ENCODE data around the gene SPAST. TPM values are rescaled to one million over a fixed set of nuclear protein-coding genes. Genes with fewer than 3 reads are reported as not detected.

The SPAST gene
- total RNA-seq, 1 donor from 2014 or later, result 35.3 TPM

DNA sequence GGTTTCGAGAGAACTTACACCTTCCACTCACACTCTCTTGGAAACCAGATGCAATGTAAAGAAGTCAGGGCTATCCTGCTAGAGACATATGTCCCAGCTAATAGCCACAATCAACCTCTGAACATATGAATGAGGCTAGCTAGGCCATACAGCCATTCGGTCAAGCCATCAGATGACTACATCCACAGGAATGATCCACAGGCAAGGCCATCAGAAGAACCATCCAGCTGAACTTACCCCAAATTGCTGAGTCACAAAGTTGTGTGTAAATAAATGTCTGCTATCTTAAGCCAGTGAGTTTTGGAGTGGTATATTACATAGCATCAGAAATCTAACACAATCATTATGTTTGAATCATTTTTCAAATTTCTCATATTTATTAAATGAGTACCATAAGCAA lies 5.2 kb upstream of the SPAST start:
- Mint-ChIP-seq H3K36me3 (no peaks in the 10 kb centered on the region), H3K4me1 (peaks cover 7% of the 10 kb centered on the region), H3K27ac (no peak overlapping the region), H3K4me3 (no peak overlapping the region), H3K9me3 (no peaks in the 10 kb centered on the region), H3K27me3 (ENCODE audit: low read depth) (no peaks in the 10 kb centered on the region)
- TF ChIP-seq, protein P1, sequence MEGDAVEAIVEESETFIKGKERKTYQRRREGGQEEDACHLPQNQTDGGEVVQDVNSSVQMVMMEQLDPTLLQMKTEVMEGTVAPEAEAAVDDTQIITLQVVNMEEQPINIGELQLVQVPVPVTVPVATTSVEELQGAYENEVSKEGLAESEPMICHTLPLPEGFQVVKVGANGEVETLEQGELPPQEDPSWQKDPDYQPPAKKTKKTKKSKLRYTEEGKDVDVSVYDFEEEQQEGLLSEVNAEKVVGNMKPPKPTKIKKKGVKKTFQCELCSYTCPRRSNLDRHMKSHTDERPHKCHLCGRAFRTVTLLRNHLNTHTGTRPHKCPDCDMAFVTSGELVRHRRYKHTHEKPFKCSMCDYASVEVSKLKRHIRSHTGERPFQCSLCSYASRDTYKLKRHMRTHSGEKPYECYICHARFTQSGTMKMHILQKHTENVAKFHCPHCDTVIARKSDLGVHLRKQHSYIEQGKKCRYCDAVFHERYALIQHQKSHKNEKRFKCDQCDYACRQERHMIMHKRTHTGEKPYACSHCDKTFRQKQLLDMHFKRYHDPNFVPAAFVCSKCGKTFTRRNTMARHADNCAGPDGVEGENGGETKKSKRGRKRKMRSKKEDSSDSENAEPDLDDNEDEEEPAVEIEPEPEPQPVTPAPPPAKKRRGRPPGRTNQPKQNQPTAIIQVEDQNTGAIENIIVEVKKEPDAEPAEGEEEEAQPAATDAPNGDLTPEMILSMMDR (IDR thresholded peaks at IDR 0.05; ENCODE audit: unreplicated experiment), result no peak
- no peak for DNase-seq (ENCODE audit: low spot score in 2 of 2, unreplicated experiment in 2 of 2)

DNA sequence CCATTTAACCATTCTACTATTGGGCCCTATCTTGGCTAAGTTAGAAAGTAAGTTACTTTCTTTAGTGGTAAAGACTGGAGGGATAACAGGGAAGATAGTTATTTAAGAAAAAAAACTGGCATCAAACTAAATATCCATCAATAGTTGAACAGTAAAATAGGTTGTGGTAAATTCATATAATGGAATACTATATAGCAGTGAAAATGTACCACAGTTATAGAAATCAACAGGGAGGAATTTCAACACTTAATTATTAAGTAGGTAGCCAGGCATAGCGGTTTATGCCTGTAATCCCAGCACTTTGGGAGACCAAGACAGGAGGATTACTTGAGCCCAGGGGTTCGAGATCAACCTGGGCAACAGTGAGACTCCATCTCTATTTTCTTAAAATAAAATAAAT lies 3.1 kb upstream of the SPAST start:
- Mint-ChIP-seq H3K27ac (no peak overlapping the region), H3K27me3 (ENCODE audit: low read depth) (no peaks in the 10 kb centered on the region), H3K9me3 (no peaks in the 10 kb centered on the region), H3K4me3 (no peak overlapping the region), H3K4me1 (peaks cover 13% of the 10 kb centered on the region), H3K36me3 (no peaks in the 10 kb centered on the region)
- no peak for DNase-seq (ENCODE audit: low spot score in 2 of 2, unreplicated experiment in 2 of 2)
- TF ChIP-seq, protein P1 (IDR thresholded peaks at IDR 0.05; ENCODE audit: unreplicated experiment), result no peak

DNA sequence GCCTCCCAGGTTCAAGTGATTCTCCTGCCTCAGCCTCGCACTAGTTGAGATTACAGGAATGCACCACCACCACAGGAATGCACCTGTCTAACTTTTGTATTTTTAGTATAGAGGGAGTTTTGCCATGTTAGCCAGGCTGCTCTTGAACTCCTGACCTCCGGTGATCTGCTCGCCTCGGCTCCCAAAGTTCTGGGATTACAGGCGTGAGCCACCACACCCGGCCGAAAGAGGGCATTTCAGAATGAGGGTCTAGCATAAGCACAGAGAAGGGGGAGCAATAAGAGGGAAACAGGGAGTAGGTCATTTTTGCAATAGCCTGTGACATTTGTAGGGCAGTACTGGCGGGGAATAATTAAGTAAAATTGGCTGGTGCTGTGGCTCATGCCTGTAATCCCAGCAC lies 1.9 kb upstream of the SPAST start:
- Mint-ChIP-seq H3K4me3 (peak overlapping the region; percentile 97), H3K27ac (peak overlapping the region; percentile 97), H3K4me1 (peaks cover 20% of the 10 kb centered on the region), H3K27me3 (ENCODE audit: low read depth) (no peaks in the 10 kb centered on the region), H3K9me3 (no peaks in the 10 kb centered on the region), H3K36me3 (no peaks in the 10 kb centered on the region)
- TF ChIP-seq, protein P1 (IDR thresholded peaks at IDR 0.05; ENCODE audit: unreplicated experiment), result no peak
- no peak for DNase-seq (ENCODE audit: low spot score in 2 of 2, unreplicated experiment in 2 of 2)

DNA sequence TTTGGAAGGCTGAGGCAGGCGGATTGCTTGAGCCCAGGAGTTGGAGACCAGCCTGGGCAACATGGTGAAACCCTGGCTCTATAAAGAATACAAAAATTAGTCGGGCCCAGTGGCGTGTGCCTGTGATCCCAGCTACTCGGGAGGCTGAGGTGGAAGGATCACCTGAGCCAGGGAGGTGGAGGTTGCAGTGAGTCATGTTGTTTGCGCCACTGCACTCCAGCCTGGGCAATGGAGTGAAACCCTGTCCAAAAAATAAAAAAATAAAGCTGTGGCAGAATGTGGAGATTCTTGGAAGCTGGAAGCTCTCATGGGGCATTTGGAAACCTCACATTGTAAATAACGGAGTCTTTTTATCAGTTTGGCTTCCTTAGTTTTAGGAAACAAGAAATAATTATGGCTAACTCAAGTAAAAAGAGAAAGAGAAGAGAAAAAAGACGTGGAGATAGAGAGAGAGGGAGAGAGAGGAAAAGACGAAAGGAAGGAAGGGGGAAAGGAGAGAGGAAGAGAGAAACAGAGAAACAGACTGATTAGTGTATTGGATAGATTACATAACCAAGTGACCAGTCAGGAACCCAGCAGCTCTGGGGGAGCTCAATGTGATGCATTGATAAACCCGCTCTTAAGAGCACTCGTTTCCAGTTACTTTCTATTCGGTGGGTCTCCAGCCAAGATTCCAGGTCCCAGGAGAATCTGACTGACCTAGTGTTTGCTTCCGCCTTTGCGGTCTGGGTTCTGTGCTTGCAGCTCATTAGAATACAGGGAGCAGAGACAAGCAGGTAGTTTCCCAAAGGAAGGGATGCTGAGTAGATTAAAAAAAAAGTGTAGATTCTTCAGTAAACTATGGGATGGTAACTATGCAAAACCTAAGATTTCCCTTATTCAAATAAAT lies 1.1 kb upstream of the SPAST start:
- peak overlapping the region; percentile 97 for H3K4me3 Mint-ChIP-seq
- peak overlapping the region; percentile 97 for H3K27ac Mint-ChIP-seq
- peaks cover 22% of the 10 kb centered on the region for H3K4me1 Mint-ChIP-seq
- TF ChIP-seq, protein P1 (IDR thresholded peaks at IDR 0.05; ENCODE audit: unreplicated experiment), result no peak
- no peaks in the 10 kb centered on the region for H3K9me3 Mint-ChIP-seq
- no peaks in the 10 kb centered on the region for H3K27me3 Mint-ChIP-seq (ENCODE audit: low read depth)
- no peak for DNase-seq (ENCODE audit: low spot score in 2 of 2, unreplicated experiment in 2 of 2)
- no peaks in the 10 kb centered on the region for H3K36me3 Mint-ChIP-seq

DNA sequence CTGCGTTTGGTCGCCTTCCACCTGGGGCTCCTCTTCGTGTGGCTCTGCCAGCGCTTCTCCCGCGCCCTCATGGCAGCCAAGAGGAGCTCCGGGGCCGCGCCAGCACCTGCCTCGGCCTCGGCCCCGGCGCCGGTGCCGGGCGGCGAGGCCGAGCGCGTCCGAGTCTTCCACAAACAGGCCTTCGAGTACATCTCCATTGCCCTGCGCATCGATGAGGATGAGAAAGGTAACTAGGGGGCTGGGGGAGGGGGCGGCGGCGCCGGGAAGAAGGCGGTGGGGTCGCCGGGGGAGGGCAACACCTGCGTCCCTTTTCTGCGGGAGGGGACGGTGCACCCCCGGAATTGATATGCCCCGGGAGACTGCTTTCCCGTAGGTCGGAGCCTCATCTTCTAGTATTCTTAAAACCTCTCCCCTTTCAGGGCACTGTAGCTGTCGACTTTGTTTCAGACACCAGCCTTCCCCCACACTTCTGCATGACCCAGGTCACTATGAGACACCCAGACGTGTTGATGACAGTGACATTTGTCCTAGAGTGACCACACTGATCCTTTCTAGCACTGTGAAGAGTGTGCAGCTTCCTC lies 755 bp downstream of the SPAST start:
- Mint-ChIP-seq H3K4me1 (peaks cover 24% of the 10 kb centered on the region), H3K36me3 (peaks cover 1% of the 10 kb centered on the region), H3K4me3 (peak overlapping the region; percentile 97), H3K27ac (peak overlapping the region; percentile 97), H3K9me3 (no peaks in the 10 kb centered on the region), H3K27me3 (ENCODE audit: low read depth) (no peaks in the 10 kb centered on the region)
- DNase-seq (ENCODE audit: low spot score in 2 of 2, unreplicated experiment in 2 of 2), result no peak
- TF ChIP-seq, protein P1 (IDR thresholded peaks at IDR 0.05; ENCODE audit: unreplicated experiment), result no peak

Measured in mesothelial cell of epicardium (in vitro differentiated cells).